KMS-11 (cell line): Measurements from ENCODE around the gene OXSR1.

Experiments
- H2AFZ ChIP-seq: fragments of 200-600 bp; sonication (generic); 2 replicates; pipeline ENCODE4 v1.6.1; 2016; ENCODE audit warnings: antibody characterized with exemption, mixed run types, low read depth
- H3K27ac ChIP-seq: fragments of 200-600 bp; sonication (generic); 2 replicates; pipeline ENCODE4 v1.6.1; 2016; ENCODE audit warnings: mild to moderate bottlenecking, mixed run types
- H3K27me3 ChIP-seq: fragments of 200-600 bp; sonication (generic); 2 replicates; pipeline ENCODE4 v1.6.1; 2017; ENCODE audit warnings: mild to moderate bottlenecking, low read depth, mixed run types, moderate library complexity; ENCODE audit not compliant: insufficient read depth
- H3K36me3 ChIP-seq: fragments of 200-600 bp; sonication (generic); 2 replicates; pipeline ENCODE4 v1.6.1; 2017; ENCODE audit warnings: mild to moderate bottlenecking, mixed run types; ENCODE audit not compliant: insufficient read depth
- H3K4me1 ChIP-seq: fragments of 200-600 bp; sonication (generic); 2 replicates; pipeline ENCODE4 v1.6.1; 2016; ENCODE audit warnings: mild to moderate bottlenecking, low read depth, mixed run types; ENCODE audit not compliant: poor library complexity, severe bottlenecking
- H3K4me2 ChIP-seq: fragments of 200-600 bp; sonication (generic); 2 replicates; pipeline ENCODE4 v1.7.0; 2016; ENCODE audit warnings: mild to moderate bottlenecking, mixed run types
- H3K4me3 ChIP-seq: fragments of 200-600 bp; sonication (generic); IDR thresholded peaks from 2 replicates; pipeline ENCODE4 v1.6.1; 2017; ENCODE audit warnings: low read depth, low read length, mixed read lengths; ENCODE audit not compliant: insufficient read depth
- H3K79me2 ChIP-seq: fragments of 200-600 bp; sonication (generic); 2 replicates; pipeline ENCODE4 v1.6.1; 2016; ENCODE audit warnings: low read depth, mixed run types; ENCODE audit not compliant: insufficient read depth
- H3K9ac ChIP-seq: fragments of 200-600 bp; sonication (generic); 2 replicates; pipeline ENCODE4 v1.6.1; 2016; ENCODE audit warnings: mild to moderate bottlenecking, mixed run types
- H4K20me1 ChIP-seq: fragments of 200-600 bp; sonication (generic); 2 replicates; pipeline ENCODE4 v1.6.1; 2016; ENCODE audit warnings: mild to moderate bottlenecking, mixed run types; ENCODE audit not compliant: insufficient read depth
- CTCF ChIP-seq: fragments of 200-600 bp; sonication (generic); conservative IDR thresholded peaks from 2 replicates; pipeline ENCODE4 v1.6.1; 2017; ENCODE audit warnings: low read depth, mild to moderate bottlenecking, antibody characterized with exemption, low read length, moderate library complexity, mixed read lengths

Gene OXSR1

GRCh38 chr3:38152609-38153008, 12.7 kb upstream of the OXSR1 start:
- Histone ChIP-seq H3K4me2 (no peak overlapping the region), H3K36me3 (no peaks in the 10 kb centered on the region), H3K27ac (no peak overlapping the region), H3K9ac (no peak overlapping the region), H3K27me3 (no peaks in the 10 kb centered on the region), H3K79me2 (no peaks in the 10 kb centered on the region), H2AFZ (no peak overlapping the region), H3K4me3 (no peak overlapping the region), H4K20me1 (no peaks in the 10 kb centered on the region), H3K4me1 (no peaks in the 10 kb centered on the region)
- no peak for TF ChIP-seq CTCF

- H3K4me2 ChIP-seq: no peak overlapping the region
- no peak overlapping the region for H3K9ac ChIP-seq
- H3K4me1 ChIP-seq: no peaks in the 10 kb centered on the region
- no peaks in the 10 kb centered on the region for H3K27me3 ChIP-seq
- H3K27ac ChIP-seq: no peak overlapping the region
- no peaks in the 10 kb centered on the region for H4K20me1 ChIP-seq
- TF ChIP-seq CTCF: no peak
- H3K36me3 ChIP-seq: no peaks in the 10 kb centered on the region
- H2AFZ ChIP-seq: no peak overlapping the region
- no peak overlapping the region for H3K4me3 ChIP-seq
- no peaks in the 10 kb centered on the region for H3K79me2 ChIP-seq
Observed at GRCh38 chr3:38153221-38153620, 12.1 kb upstream of the OXSR1 start.

- H3K9ac ChIP-seq: no peak overlapping the region
- no peak overlapping the region for H3K4me2 ChIP-seq
- no peaks in the 10 kb centered on the region for H4K20me1 ChIP-seq
- H3K4me1 ChIP-seq: no peaks in the 10 kb centered on the region
- no peaks in the 10 kb centered on the region for H3K79me2 ChIP-seq
- H3K4me3 ChIP-seq: no peak overlapping the region
- TF ChIP-seq CTCF: no peak
- no peaks in the 10 kb centered on the region for H3K27me3 ChIP-seq
- H2AFZ ChIP-seq: no peak overlapping the region
- H3K36me3 ChIP-seq: no peaks in the 10 kb centered on the region
- no peak overlapping the region for H3K27ac ChIP-seq
Observed at GRCh38 chr3:38154033-38154494, 11.3 kb upstream of the OXSR1 start.

GRCh38 chr3:38154625-38155255, 10.6 kb upstream of the OXSR1 start:
- Histone ChIP-seq H3K4me3 (no peak overlapping the region), H3K4me2 (no peak overlapping the region), H3K79me2 (no peaks in the 10 kb centered on the region), H3K27me3 (no peaks in the 10 kb centered on the region), H4K20me1 (no peaks in the 10 kb centered on the region), H2AFZ (no peak overlapping the region), H3K27ac (no peak overlapping the region), H3K36me3 (no peaks in the 10 kb centered on the region), H3K9ac (no peak overlapping the region), H3K4me1 (no peaks in the 10 kb centered on the region)
- no peak for TF ChIP-seq CTCF
